Measurements from ENCODE around the gene AK8.

DNA sequence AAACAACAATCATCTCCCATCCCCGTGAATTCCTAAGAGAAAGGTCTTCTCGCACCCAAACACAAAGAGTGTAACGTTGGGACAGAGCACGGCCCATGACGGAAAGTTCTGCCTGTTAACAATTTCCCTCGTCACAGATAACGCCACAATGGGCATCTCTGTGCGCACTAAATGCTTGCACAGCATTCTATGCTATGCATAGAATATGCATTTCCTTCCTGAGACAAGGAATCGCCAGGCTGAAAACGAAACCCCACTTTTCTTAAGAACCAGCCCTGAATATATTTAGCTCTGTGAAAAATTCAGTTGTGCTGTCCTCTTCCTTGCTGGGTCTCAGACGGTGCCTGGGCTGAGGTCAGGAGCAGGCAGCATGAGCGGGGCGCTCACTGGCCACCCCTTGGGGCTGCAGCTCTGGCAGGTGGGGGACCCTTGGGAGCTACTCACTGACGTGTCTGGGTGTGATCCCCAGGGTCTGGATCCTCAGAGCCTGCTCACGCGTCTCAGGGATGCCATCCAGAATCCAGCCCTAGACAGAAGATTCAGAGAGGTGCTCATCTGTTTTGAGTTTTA, 49.8 kb downstream of the AK8 start:
- TF ChIP-seq, protein P1, sequence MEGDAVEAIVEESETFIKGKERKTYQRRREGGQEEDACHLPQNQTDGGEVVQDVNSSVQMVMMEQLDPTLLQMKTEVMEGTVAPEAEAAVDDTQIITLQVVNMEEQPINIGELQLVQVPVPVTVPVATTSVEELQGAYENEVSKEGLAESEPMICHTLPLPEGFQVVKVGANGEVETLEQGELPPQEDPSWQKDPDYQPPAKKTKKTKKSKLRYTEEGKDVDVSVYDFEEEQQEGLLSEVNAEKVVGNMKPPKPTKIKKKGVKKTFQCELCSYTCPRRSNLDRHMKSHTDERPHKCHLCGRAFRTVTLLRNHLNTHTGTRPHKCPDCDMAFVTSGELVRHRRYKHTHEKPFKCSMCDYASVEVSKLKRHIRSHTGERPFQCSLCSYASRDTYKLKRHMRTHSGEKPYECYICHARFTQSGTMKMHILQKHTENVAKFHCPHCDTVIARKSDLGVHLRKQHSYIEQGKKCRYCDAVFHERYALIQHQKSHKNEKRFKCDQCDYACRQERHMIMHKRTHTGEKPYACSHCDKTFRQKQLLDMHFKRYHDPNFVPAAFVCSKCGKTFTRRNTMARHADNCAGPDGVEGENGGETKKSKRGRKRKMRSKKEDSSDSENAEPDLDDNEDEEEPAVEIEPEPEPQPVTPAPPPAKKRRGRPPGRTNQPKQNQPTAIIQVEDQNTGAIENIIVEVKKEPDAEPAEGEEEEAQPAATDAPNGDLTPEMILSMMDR (conservative IDR thresholded peaks at IDR 0.05; ENCODE audit: low read length), result no peak
- no peak for TF ChIP-seq EZH2phosphoT487 (IDR thresholded peaks at IDR 0.05; ENCODE audit: borderline replicate concordance, low read depth, low read length)

All from OCI-LY7 (cell line).